BLaER1 (cell line): ENCODE data around the gene OPCML.

Experiments used
- H3K27ac ChIP-seq: shearing (Covaris generic); formaldehyde crosslinking; 2 replicates; pipeline ENCODE4 v1.8.1; 2022
- H3K27me3 ChIP-seq: shearing (Covaris generic); formaldehyde crosslinking; 2 replicates; pipeline ENCODE4 v1.8.1; 2022
- H3K36me3 ChIP-seq: shearing (Covaris generic); formaldehyde crosslinking; 2 replicates; pipeline ENCODE4 v1.8.1; 2022
- H3K4me1 ChIP-seq: shearing (Covaris generic); formaldehyde crosslinking; 2 replicates; pipeline ENCODE4 v1.8.1; 2022
- H3K4me2 ChIP-seq: shearing (Covaris generic); formaldehyde crosslinking; 2 replicates; pipeline ENCODE4 v1.8.1; 2022
- H3K4me3 ChIP-seq: shearing (Covaris generic); formaldehyde crosslinking; 2 replicates; pipeline ENCODE4 v1.8.1; 2022
- H3K9ac ChIP-seq: shearing (Covaris generic); formaldehyde crosslinking; 2 replicates; pipeline ENCODE4 v1.8.1; 2022
- H3K9me3 ChIP-seq: shearing (Covaris generic); formaldehyde crosslinking; 2 replicates; pipeline ENCODE4 v1.8.1; 2022
- H4K20me1 ChIP-seq: shearing (Covaris generic); formaldehyde crosslinking; 2 replicates; pipeline ENCODE4 v1.8.1; 2022
- Cebpa-rat ChIP-seq: shearing (Covaris generic); IDR thresholded peaks from 2 replicates; pipeline ENCODE4 v1.8.1; 2022

The OPCML gene

DNA sequence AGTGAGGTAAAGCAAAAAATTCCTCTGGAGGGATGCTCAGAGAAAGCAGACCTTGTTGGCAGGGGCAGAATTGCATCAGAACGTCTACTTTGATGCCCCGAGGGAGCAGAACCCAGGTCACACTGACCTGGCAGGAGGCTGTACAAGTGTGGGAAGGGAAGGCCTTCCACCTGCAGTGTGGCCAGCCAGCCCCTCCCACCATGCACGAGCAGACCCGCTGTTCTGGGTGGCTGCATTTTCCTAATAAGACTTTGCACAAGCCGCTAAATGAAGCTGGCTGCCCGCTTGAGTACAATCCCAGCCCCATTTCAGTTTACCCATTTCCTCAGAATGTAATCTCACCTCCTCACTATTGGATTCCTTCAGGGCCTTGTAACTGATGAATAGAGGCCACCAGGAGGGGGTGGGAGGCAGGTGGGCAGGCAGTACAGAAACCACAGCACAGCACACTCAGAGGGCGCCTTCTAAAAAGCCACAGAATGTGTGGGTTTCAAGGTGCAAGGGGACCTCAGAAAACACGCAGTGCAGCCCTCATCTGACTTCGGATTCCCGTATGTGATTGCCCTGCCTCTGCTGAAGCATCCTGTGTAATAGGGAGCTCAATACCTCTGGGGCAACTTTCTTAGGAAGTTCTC is 316.6 kb downstream of the OPCML start:
- no peak overlapping the region; the same call in 1 of the 2 replicates for H3K4me2 ChIP-seq

DNA sequence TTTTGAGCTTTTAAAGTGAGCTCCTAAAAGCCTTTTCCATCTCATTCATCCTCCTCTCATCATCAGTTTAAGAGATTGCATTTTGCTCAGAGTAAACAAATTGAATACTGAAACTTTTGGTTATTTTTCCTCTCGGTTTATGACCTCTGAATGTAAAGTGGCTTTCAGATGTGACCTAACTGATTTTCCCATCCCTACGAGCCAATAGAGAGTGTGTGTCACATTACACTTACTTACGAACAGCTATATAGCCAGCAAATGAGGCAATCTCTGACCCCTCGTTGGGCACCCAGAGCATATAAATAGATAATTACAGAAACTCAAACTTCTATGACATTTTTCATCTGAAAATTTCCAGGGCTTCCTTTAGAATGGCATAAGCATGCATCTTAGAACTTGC is 317.7 kb downstream of the OPCML start:
- Histone ChIP-seq H3K9ac (no peak overlapping the region), H3K4me2 (no peak overlapping the region), H3K9me3 (no peaks in the 10 kb centered on the region)

More for the DNA sequence above, 316.6 kb downstream of the OPCML start:
- TF ChIP-seq Cebpa-rat = no peak
- no peaks in the 10 kb centered on the region for H3K4me1 ChIP-seq
- H3K4me3 ChIP-seq = no peak overlapping the region
- no peaks in the 10 kb centered on the region for H4K20me1 ChIP-seq
- H3K9me3 ChIP-seq = no peaks in the 10 kb centered on the region
- H3K27me3 ChIP-seq = no peaks in the 10 kb centered on the region
- H3K36me3 ChIP-seq = no peaks in the 10 kb centered on the region
- H3K9ac ChIP-seq = no peak overlapping the region
- H3K27ac ChIP-seq = no peak overlapping the region

DNA sequence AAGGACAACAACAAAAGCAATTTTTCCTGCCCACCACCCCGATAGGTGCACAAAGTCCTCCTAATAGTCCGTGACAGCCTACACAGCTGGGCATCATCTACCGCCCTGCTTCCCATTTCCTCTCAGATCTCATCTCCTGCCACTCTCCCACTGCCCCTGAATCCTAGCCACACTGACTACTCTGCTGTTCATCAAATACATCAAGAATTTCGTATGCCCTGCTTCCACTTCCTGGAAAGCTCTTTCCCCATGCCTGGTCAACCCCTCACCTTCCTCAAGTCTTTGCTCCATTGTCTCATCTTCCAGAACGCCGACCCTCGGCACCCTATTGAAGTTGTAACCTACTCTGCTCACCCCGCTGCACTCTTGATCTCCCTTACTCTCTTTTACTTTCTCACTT is 320.1 kb downstream of the OPCML start:
- TF ChIP-seq Cebpa-rat = no peak
- Histone ChIP-seq H3K4me1 (no peaks in the 10 kb centered on the region), H3K4me3 (no peak overlapping the region), H3K27ac (no peak overlapping the region), H3K4me2 (no peak overlapping the region), H4K20me1 (no peaks in the 10 kb centered on the region), H3K36me3 (no peaks in the 10 kb centered on the region), H3K9me3 (no peaks in the 10 kb centered on the region), H3K9ac (no peak overlapping the region), H3K27me3 (no peaks in the 10 kb centered on the region)

More for the DNA sequence above, 317.7 kb downstream of the OPCML start:
- no peak overlapping the region for H3K4me3 ChIP-seq
- no peaks in the 10 kb centered on the region for H3K27me3 ChIP-seq
- no peak for TF ChIP-seq Cebpa-rat
- H3K27ac ChIP-seq = no peak overlapping the region
- H4K20me1 ChIP-seq = no peaks in the 10 kb centered on the region
- no peaks in the 10 kb centered on the region for H3K36me3 ChIP-seq
- no peaks in the 10 kb centered on the region for H3K4me1 ChIP-seq

DNA sequence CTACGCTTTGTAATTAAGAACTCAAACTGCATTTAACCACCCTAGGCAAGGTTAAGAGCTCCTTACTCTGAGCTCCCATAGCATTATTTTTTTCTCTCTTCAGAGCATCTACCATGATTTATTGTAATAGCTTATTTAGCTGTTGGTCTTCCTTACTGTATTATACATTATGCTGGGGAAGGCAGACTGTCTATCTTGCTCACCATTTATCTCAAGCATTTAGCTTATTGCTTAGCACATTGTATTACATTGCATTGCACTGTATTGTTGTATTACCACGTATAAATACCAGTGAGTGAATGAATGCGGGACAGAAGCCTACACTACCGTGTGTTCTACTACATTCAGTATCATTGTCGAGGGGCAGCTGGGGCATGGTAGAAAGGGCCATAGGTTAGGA is 324.3 kb downstream of the OPCML start:
- no peak overlapping the region for H3K27ac ChIP-seq
- H3K9ac ChIP-seq = no peak overlapping the region
- H3K36me3 ChIP-seq = no peaks in the 10 kb centered on the region
- H3K4me3 ChIP-seq = no peak overlapping the region
- H3K4me2 ChIP-seq = no peak overlapping the region
- H3K9me3 ChIP-seq = no peaks in the 10 kb centered on the region
- no peaks in the 10 kb centered on the region for H4K20me1 ChIP-seq
- H3K27me3 ChIP-seq = no peaks in the 10 kb centered on the region
- no peaks in the 10 kb centered on the region for H3K4me1 ChIP-seq
- TF ChIP-seq Cebpa-rat = no peak

DNA sequence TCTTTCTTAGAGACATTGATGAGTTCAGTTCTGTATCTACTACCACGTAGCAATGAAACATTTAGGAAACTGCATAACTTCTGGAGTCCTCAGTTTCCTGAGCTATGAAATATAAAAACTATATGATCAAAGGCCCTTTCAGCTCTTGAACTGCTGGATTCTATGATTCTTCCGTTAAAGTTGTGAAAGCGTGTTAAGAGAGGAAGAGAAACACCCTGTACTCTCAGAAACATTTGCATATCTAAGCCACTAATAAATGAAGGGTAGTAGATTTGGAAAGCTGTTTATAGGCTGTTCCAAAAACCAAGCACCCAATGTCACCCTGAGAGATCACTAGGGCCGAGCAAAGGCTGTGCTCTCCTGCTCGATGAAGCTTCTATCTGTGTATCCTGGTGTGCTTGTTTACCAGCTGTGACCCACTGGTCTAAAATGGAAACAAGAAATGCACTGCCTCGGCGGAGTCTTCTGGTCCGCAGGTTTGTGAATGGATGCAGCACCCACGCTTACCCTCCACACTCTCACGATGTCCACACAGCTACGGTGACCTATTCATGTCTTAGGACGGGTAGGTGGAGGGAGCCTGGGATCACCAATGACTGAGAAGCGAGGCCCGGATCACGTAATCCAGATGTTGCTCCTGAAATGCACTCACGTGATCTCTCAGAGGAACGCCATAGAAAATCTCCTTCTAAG is 325.8 kb downstream of the OPCML start:
- H3K27me3 ChIP-seq = no peaks in the 10 kb centered on the region
- TF ChIP-seq Cebpa-rat = no peak
- H3K27ac ChIP-seq = no peak overlapping the region
- H3K4me2 ChIP-seq = no peak overlapping the region
- H3K9me3 ChIP-seq = no peaks in the 10 kb centered on the region
- no peaks in the 10 kb centered on the region for H3K4me1 ChIP-seq
- H4K20me1 ChIP-seq = no peaks in the 10 kb centered on the region
- no peak overlapping the region for H3K4me3 ChIP-seq
- H3K9ac ChIP-seq = no peak overlapping the region
- no peaks in the 10 kb centered on the region for H3K36me3 ChIP-seq

DNA sequence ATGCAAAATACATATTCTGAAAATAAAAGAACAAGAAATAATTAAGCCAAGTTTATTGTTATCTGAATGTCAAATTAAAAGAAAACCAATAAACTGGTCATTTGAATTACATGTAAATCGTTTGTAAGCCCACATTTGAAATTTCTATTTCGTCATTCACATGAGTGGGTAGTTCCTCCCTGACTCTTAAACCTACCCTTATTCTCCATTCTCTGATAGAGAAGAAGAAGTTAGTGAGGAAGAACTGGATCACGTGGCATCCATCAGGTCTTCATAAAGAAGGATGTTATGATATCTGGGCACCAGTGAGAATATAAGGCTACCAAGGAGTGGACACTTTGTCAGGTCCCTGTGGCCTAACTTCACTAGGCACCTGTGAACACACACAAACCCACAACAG is 328.1 kb downstream of the OPCML start:
- H3K27me3 ChIP-seq = no peaks in the 10 kb centered on the region

DNA sequence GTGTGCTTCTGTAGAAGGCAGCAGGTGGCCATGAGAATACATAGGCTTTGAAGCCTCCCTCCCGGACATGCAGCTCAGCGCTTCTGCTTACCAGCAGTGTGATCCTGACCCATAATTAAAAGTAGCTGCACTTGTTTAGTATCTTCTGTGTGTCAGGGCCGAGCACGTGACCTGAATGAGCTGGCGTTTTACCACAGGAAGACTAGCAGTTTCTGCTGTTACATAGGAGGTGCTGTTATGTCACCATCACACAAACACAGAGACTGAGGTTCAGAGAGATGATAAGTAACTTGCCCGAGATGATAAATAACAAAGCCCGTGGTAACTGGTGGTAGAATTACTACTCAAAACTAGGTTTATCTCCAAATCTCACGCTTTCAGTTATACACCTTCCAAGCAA is 329.5 kb downstream of the OPCML start:
- H3K9me3 ChIP-seq = no peaks in the 10 kb centered on the region
- no peak overlapping the region for H3K27ac ChIP-seq
- TF ChIP-seq Cebpa-rat = no peak
- H4K20me1 ChIP-seq = no peaks in the 10 kb centered on the region
- H3K36me3 ChIP-seq = no peaks in the 10 kb centered on the region
- no peaks in the 10 kb centered on the region for H3K4me1 ChIP-seq
- no peaks in the 10 kb centered on the region for H3K27me3 ChIP-seq
- no peak overlapping the region for H3K4me2 ChIP-seq
- H3K4me3 ChIP-seq = no peak overlapping the region
- H3K9ac ChIP-seq = no peak overlapping the region

More for the DNA sequence above, 328.1 kb downstream of the OPCML start:
- H3K4me3 ChIP-seq = no peak overlapping the region
- H3K4me1 ChIP-seq = no peaks in the 10 kb centered on the region
- no peaks in the 10 kb centered on the region for H4K20me1 ChIP-seq
- H3K27ac ChIP-seq = no peak overlapping the region
- no peaks in the 10 kb centered on the region for H3K36me3 ChIP-seq
- no peak for TF ChIP-seq Cebpa-rat
- H3K4me2 ChIP-seq = no peak overlapping the region
- no peaks in the 10 kb centered on the region for H3K9me3 ChIP-seq
- H3K9ac ChIP-seq = no peak overlapping the region

DNA sequence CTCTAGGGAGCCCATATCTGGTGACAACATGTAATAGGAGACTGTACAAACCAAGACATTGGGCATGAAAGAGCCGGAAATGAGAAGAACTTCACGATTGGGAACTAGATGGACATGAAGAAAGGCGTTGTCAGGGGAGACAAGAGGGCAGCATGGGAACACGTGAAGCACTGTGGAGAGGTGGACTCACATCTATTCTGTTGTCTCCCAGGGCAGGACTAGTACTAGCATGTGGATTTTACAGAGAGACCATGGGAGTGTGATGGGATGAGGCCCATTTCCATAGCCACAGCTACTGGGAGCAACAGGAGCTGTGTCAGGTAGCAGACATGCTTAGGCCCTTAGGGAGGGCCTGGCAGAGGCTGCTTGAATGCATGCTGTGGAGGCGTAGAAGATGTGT is 333.9 kb downstream of the OPCML start:
- no peak overlapping the region for H3K27ac ChIP-seq
- H4K20me1 ChIP-seq = no peaks in the 10 kb centered on the region
- no peaks in the 10 kb centered on the region for H3K9me3 ChIP-seq
- no peaks in the 10 kb centered on the region for H3K36me3 ChIP-seq
- TF ChIP-seq Cebpa-rat = no peak
- peaks cover 11% of the 10 kb centered on the region for H3K4me1 ChIP-seq
- H3K27me3 ChIP-seq = no peaks in the 10 kb centered on the region
- no peak overlapping the region for H3K9ac ChIP-seq
- no peak overlapping the region for H3K4me2 ChIP-seq
- H3K4me3 ChIP-seq = no peak overlapping the region

DNA sequence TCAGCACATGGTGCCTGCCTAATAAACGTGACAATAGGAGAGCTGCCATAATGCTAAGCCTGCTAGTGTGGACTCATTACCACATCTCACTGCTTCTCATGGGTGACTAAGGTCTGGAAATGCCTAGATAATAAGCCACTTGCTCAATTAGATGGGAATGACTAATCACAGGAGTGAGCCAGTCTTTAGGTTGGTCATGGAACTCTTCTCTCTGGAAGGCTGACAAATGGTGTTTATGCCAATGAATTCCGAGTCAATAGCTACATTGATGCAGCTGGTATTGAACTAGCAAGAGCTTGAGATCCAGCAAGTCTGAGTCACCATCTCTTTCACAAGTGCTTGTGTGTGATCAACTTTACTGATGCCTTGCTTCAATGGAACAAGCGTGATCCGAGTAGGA is 334.9 kb downstream of the OPCML start:
- Histone ChIP-seq H3K27ac (no peak overlapping the region), H3K4me1 (peaks cover 21% of the 10 kb centered on the region), H3K9ac (no peak overlapping the region), H3K4me3 (no peak overlapping the region), H3K27me3 (no peaks in the 10 kb centered on the region), H3K4me2 (no peak overlapping the region), H3K9me3 (no peaks in the 10 kb centered on the region), H3K36me3 (no peaks in the 10 kb centered on the region), H4K20me1 (no peaks in the 10 kb centered on the region)
- no peak for TF ChIP-seq Cebpa-rat

DNA sequence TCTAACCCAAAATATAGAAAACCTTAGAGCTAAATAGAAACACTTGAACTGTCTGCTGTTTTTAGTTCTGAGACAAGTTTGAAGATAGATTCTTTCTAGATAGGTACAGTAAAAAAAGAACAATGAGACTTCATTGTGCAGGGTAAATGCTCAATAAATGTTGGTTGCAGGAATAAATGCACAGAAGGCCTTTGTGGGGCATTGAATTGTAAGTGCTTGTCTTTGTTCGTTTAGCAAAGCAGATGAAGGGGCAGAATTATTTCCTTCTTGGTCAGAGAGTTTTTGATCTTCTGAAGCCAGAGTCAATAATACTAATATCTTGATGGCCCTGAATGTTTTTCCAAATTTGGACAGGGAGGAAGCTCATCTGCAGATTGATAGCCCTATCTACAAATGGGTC is 340.4 kb downstream of the OPCML start:
- Histone ChIP-seq H3K9ac (no peak overlapping the region), H3K27ac (no peak overlapping the region), H3K36me3 (no peaks in the 10 kb centered on the region), H3K4me1 (peaks cover 28% of the 10 kb centered on the region), H3K9me3 (no peaks in the 10 kb centered on the region), H4K20me1 (no peaks in the 10 kb centered on the region), H3K27me3 (no peaks in the 10 kb centered on the region), H3K4me3 (no peak overlapping the region), H3K4me2 (peak overlapping the region; percentile 80)
- TF ChIP-seq Cebpa-rat = no peak

DNA sequence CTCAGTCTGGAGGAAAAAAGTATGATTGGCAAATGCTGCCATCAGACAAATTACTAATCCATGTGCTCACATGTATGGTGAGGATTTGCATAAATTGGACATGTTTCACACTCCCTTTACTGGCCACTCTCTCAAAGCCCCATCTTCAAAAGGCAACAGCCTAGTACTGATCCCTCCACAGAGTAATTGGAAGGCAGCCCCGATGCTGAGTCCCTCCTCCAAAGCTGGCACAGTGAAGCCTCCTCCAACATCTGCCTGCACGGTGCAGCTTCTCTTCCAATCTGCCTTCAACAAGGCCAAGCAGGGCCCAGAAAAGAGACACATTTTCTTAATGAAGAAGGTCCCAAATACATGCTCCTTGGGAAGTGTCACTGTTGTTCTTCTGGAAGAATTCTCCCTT is 350.6 kb downstream of the OPCML start:
- no peak for TF ChIP-seq Cebpa-rat
- H4K20me1 ChIP-seq = no peaks in the 10 kb centered on the region
- H3K27ac ChIP-seq = no peak overlapping the region

More for the DNA sequence above, 350.6 kb downstream of the OPCML start:
- Histone ChIP-seq H3K9me3 (no peaks in the 10 kb centered on the region), H3K4me1 (0 out of 2 replicates have a peak, but pooled peaks cover 4% of the 10 kb centered on the region), H3K4me2 (no peak overlapping the region), H3K36me3 (no peaks in the 10 kb centered on the region), H3K4me3 (no peak overlapping the region), H3K9ac (no peak overlapping the region), H3K27me3 (no peaks in the 10 kb centered on the region)
